ENCODE results near the gene TMEM161B.

- TF ChIP-seq POLR2A (IDR thresholded peaks at IDR 0.05) = no peak
- TF ChIP-seq, protein P1, sequence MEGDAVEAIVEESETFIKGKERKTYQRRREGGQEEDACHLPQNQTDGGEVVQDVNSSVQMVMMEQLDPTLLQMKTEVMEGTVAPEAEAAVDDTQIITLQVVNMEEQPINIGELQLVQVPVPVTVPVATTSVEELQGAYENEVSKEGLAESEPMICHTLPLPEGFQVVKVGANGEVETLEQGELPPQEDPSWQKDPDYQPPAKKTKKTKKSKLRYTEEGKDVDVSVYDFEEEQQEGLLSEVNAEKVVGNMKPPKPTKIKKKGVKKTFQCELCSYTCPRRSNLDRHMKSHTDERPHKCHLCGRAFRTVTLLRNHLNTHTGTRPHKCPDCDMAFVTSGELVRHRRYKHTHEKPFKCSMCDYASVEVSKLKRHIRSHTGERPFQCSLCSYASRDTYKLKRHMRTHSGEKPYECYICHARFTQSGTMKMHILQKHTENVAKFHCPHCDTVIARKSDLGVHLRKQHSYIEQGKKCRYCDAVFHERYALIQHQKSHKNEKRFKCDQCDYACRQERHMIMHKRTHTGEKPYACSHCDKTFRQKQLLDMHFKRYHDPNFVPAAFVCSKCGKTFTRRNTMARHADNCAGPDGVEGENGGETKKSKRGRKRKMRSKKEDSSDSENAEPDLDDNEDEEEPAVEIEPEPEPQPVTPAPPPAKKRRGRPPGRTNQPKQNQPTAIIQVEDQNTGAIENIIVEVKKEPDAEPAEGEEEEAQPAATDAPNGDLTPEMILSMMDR (IDR thresholded peaks at IDR 0.05) = no peak
Observed at GRCh38 chr5:88207575-88207974, 61.1 kb downstream of the TMEM161B start.

Measured in heart left ventricle (tissue), 13 donors.